ENCODE results near the gene SPRR1A. TPM values are rescaled to one million over a fixed set of nuclear protein-coding genes. Genes with fewer than 3 reads are reported as not detected.

Gene SPRR1A
- total RNA-seq, 4 donors from 2014 or later, result not detected

- no peak for TF ChIP-seq CTCF (IDR thresholded peaks at IDR 0.05; ENCODE audit: low read depth)
Measured at GRCh38 chr1:152962876-152963415, 20.9 kb upstream of the SPRR1A start.

- no peak for TF ChIP-seq CTCF (IDR thresholded peaks at IDR 0.05; ENCODE audit: low read depth)
Measured at GRCh38 chr1:152964536-152964935, 19.3 kb upstream of the SPRR1A start.

GRCh38 chr1:152965853-152966252, 18.0 kb upstream of the SPRR1A start:
- no peak for TF ChIP-seq CTCF (IDR thresholded peaks at IDR 0.05; ENCODE audit: low read depth)

DNA sequence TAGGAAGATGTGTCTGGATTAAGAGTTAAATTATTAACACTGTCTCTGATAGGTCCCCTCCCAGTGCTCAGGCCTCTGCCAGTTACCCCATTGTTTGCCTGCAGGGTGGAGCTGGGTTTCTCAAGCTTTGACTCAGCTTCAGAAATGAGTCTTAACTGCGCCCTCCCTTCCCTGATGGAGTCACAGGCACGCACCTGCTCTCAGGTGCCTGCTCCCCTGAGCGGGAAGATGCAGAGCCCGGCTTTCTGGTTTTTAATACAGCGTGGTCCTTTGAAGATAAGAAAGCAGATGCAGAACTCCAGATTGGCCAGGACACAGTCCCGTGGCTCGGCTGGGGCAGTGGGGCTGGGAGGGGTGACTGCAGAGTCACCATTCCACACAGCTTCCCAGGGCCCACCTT, 16.7 kb upstream of the SPRR1A start:
- no peak for TF ChIP-seq CTCF (IDR thresholded peaks at IDR 0.05; ENCODE audit: low read depth)

- no peak for TF ChIP-seq CTCF (IDR thresholded peaks at IDR 0.05; ENCODE audit: low read depth)
Measured at GRCh38 chr1:152968248-152968647, 15.6 kb upstream of the SPRR1A start.

- no peak for TF ChIP-seq CTCF (IDR thresholded peaks at IDR 0.05; ENCODE audit: low read depth)
Measured at GRCh38 chr1:152969036-152969435, 14.8 kb upstream of the SPRR1A start.

DNA sequence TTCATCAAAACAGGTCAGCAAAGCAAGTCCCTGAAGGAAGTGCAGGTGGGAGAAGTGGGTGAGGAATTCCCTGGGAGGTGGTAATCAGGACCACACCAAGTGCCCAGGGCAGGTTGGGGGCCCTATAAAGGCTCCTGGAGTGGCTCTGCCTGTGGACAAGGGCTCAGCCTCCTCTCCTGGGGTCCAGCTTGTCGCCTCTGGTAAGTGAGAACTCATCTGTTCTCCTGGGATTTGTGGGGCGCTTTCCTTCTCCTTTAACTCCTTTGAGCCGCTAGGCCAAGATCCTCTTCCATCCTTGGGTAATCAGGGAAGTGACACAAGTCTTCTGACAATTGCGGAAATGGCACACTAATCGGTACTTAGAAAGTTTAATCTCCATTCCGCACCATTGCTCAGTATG, 13.4 kb upstream of the SPRR1A start, which contains the start of gene SPRR4:
Gene SPRR4, plus strand, starts transcription at position 154 of the 400 bp plus-strand sequence. CDS start 1,243 bp downstream, outside the sequence.
- TF ChIP-seq CTCF (IDR thresholded peaks at IDR 0.05; ENCODE audit: low read depth), result no peak

All from subcutaneous adipose tissue (tissue), 4 donors.